ENCODE data around the gene ASPM.

Gene ASPM

DNA sequence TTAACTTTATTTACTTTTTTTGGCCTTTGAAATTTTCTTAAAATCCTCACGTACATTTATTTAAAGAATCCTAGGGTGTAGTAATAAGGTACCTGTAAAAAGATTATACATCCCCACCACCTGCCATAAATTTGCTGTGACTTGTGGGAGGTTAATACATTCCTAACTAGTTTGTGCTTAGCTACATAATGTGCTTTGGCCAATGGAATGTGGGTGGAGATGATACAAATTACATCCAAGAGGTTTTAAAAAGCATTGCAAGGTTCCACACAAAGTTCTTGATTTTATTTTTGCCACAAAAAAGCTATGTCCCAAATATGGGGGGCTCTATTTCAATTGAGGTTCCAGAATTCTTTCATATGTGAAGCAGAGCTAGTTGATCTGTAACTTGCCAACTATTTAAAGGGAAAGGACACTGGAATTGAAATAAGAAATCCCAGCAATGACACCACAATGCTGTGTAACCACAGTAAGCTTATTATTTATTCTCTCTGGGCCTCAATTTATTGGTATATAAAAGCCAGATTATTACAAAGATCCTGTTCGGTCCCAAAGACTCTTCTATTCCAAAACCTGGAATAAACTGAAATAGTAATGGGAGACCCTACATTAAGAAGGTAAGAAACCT, 15.7 kb downstream of the ASPM start:
- TF ChIP-seq, protein P1, sequence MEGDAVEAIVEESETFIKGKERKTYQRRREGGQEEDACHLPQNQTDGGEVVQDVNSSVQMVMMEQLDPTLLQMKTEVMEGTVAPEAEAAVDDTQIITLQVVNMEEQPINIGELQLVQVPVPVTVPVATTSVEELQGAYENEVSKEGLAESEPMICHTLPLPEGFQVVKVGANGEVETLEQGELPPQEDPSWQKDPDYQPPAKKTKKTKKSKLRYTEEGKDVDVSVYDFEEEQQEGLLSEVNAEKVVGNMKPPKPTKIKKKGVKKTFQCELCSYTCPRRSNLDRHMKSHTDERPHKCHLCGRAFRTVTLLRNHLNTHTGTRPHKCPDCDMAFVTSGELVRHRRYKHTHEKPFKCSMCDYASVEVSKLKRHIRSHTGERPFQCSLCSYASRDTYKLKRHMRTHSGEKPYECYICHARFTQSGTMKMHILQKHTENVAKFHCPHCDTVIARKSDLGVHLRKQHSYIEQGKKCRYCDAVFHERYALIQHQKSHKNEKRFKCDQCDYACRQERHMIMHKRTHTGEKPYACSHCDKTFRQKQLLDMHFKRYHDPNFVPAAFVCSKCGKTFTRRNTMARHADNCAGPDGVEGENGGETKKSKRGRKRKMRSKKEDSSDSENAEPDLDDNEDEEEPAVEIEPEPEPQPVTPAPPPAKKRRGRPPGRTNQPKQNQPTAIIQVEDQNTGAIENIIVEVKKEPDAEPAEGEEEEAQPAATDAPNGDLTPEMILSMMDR (IDR thresholded peaks at IDR 0.05) = no peak
- DNase-seq (ENCODE audit: low spot score) = no peak
- no peak overlapping the region for H3K27ac ChIP-seq
- H3K4me3 ChIP-seq = no peak overlapping the region

DNA sequence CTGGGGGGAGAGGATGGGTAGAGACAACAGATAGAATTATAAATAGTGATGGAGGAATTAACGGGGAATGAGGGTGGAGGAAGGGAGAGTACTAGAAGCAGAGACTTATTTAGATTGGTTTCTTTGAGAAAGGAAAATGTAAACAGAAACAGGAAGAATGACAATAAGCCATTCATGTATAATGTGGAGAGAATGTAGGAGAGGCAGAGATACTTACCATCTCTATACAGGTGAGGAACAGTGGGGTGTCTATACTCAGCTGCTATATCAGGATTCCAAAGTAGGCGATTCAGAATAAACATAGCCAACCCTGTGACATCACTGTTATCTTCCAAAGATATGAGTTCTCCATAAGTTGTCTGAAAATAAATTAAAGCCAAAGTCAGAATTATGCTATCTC, 16.8 kb downstream of the ASPM start:
- no peak overlapping the region for H3K4me3 ChIP-seq
- H3K27ac ChIP-seq = no peak overlapping the region
- TF ChIP-seq, protein P1 (IDR thresholded peaks at IDR 0.05) = no peak
- DNase-seq (ENCODE audit: low spot score) = no peak

DNA sequence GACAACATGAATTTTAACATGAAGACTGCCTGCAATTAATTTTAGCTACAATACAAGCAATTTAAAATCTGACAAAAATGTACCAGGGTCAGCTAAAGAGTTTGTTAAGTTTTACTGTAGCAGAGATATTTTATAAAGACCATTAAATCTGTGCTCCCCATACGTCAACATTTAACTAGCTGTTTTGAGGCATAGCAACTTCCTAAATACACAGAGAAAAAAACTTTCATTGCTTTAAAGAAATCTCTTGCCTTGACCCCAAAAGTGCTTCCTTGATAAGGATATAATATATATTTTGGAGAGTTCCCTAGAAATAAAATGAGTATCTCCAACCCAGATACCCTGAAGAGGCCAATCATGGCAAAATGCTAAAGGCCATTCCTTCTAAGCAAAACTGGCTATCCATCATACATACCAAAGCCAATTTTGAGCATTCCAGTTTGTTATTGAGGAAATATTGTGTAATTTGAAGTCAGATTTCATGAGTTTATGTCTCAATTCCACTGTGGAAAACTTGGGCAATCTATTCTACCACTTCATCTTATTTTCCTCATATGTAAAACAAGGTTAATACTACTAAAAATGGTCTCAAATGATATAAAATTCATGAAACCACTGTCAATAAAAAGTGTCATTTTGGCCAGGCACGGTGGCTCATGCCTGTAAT, 19.1 kb downstream of the ASPM start:
- DNase-seq (ENCODE audit: low spot score) = no peak
- Histone ChIP-seq H3K27ac (no peak overlapping the region), H3K4me3 (no peak overlapping the region)
- TF ChIP-seq, protein P1 (IDR thresholded peaks at IDR 0.05) = no peak

DNA sequence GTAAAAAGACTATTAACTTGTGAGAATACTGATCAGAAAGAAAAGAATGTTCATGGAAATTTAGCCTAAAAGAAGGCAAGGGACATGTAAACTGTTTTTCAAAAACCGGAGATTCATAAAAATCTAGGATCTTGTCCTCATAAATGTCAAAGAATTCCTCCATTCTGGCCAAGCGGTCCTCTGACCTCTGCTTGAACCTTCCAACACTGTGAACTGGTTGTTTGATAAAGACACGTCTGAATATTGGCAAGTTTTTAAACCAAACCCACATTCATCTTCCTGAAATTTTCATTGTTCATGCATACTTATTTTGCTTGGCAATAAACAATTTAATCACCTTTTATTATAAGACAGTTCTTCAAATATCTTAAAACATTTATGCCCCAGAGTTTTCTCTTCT, 19.8 kb downstream of the ASPM start:
- DNase-seq (ENCODE audit: low spot score) = no peak
- TF ChIP-seq, protein P1 (IDR thresholded peaks at IDR 0.05) = no peak

DNA sequence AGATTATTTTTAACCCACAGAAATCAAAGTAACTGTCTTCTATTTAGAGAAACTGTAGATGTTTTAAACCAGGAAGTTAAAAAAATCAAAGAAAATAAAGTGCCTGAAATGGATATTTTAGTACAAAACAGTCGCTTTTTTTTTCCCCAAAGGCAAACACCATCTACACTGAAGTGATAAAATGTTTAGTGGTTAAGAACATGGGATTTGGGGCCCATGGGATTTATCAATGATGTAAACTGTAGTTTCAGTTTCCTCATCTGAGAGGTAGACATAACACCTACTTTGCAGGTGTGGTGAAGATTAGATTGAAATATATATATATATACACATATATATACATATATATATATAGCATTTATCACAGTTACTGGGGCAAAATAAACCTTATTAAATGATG, 22.1 kb downstream of the ASPM start:
- TF ChIP-seq, protein P1 (IDR thresholded peaks at IDR 0.05) = no peak
- no peak for DNase-seq (ENCODE audit: low spot score)
- Histone ChIP-seq H3K4me3 (no peak overlapping the region), H3K27ac (no peak overlapping the region)

More for the DNA sequence above, 19.8 kb downstream of the ASPM start:
- H3K4me3 ChIP-seq = no peak overlapping the region
- no peak overlapping the region for H3K27ac ChIP-seq

DNA sequence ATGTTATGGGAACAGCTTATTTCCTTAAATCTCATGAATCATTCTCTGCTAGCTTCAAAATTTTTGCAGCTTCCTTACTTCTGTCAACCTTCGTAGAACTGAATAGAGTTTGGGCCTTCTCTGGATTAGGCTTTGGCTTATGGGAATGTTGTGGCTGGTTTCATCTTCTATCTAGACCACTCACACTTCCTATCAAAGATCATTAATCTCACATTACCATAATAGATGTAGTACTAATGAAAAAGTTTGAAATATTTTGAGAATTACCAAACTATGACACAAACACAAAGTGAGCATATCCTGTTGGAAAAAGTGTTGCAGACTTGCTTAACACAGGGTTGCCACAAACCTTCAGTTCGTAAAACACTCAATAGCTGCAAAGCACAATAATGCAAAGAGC, 30.3 kb downstream of the ASPM start:
- no peak for DNase-seq (ENCODE audit: low spot score)
- TF ChIP-seq, protein P1 (IDR thresholded peaks at IDR 0.05) = no peak
- no peak overlapping the region for H3K27ac ChIP-seq
- no peak overlapping the region for H3K4me3 ChIP-seq

DNA sequence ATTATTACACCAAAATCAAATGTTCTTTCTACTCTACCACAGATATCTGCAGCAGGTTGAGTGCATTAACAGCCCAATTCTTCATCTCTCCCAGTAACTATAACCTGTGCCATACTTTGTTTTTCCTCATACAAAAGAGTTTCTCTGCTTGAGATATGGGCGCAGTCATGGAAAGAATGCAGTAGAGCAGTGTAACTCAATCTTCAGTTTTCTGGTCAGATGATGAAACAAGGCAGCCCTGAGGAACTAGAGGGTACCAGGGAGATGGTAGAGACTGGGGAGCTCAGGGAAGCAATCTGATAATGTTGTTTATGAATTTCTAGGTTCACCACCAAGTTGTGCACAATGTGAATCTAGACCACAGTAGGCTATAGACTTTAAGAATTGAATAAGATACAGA, 39.6 kb downstream of the ASPM start:
- TF ChIP-seq, protein P1 (IDR thresholded peaks at IDR 0.05) = no peak
- no peak overlapping the region for H3K4me3 ChIP-seq
- DNase-seq (ENCODE audit: low spot score) = no peak
- no peak overlapping the region for H3K27ac ChIP-seq
